GM19324 (cell line): ENCODE data around the gene FMO2.

Experiments
- ATAC-seq: cut with Tn5 transposase; IDR thresholded peaks from one replicate; pipeline ENCODE4 v1.9.1; 2021; ENCODE audit warnings: mild to moderate bottlenecking, moderate library complexity; ENCODE audit not compliant: unreplicated experiment, low FRiP score

Gene FMO2, protein sequence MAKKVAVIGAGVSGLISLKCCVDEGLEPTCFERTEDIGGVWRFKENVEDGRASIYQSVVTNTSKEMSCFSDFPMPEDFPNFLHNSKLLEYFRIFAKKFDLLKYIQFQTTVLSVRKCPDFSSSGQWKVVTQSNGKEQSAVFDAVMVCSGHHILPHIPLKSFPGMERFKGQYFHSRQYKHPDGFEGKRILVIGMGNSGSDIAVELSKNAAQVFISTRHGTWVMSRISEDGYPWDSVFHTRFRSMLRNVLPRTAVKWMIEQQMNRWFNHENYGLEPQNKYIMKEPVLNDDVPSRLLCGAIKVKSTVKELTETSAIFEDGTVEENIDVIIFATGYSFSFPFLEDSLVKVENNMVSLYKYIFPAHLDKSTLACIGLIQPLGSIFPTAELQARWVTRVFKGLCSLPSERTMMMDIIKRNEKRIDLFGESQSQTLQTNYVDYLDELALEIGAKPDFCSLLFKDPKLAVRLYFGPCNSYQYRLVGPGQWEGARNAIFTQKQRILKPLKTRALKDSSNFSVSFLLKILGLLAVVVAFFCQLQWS

DNA sequence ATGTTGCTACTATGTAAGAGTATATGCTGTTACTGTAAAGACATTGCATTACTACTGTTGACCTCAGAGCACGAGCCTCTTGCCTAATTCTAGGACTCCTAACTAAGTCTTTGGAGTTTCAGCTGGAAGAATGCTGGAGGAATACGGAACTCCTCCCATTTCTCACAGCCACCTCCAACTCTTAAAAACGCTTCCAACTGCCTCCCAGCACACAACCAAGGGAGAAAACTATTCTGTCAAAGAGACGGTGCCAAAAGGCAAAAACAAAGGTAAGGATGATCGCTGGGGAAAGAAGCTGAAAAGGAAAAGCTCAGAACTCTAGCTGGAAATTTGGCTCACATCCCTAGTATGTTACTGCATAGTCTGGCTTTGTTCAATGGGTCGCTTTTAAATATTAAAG, at the start of gene FMO2:
Gene FMO2, plus strand, starts transcription at position 210 of the 400 bp plus-strand sequence. CDS start 414 bp downstream, outside the sequence.
- no peak for ATAC-seq

DNA sequence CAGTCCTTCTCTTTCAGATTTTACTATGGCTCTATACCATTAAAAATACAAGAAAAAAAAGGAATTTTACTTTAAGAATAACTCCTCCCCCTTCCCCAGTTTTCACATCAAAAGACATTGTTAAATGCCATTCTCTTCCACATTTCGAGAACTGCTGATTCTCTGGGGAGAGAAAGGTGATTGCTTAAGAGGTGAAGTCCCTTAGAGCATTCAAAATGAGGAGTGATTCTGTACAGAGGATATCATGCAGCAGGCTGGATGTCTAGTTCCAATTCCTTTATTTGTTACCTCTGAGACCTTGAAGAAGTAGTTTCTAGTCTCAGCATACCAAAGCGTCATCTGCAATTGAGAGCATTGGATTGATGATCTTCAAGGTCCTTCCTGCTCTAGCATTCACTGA, 47.5 kb upstream of the FMO2 start:
- no peak for ATAC-seq

DNA sequence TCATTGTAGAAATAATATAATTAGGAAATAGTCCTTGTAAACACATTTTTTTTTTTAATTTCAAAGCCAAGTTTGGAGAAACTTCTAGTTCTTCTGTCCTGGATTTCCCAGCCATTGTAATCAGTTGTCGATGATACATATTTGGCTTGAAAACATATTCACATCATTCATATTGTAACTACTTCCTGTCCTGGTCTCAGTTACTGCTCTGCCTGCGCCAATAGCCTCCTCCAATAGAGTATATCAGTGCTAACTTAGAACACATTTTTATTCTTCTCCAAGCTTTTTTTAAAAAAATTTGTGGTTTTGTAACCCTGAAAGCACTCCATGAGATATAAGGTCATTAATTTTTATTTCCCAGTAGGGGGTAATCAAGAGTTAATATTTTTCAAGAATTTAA, 46.1 kb upstream of the FMO2 start:
- ATAC-seq: no peak

DNA sequence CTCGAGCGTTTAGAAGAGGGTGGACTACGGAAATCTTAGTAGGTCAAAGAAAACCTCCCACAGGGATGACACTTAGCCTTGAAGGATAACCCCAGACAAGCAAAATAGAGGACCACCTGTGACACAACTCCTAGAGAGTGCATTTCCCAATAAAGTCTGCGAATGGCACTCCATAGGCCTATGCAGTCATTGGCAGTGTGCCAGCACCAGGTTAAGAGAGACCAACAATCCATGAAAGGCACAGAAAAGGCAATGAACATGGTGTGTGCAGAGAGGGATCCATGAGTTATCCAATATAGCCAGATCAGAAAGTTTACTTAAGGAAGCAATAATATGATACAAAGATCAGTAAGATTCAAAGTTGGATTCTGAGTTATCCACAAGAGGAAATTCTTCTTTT, 45.2 kb upstream of the FMO2 start:
- ATAC-seq: no peak

DNA sequence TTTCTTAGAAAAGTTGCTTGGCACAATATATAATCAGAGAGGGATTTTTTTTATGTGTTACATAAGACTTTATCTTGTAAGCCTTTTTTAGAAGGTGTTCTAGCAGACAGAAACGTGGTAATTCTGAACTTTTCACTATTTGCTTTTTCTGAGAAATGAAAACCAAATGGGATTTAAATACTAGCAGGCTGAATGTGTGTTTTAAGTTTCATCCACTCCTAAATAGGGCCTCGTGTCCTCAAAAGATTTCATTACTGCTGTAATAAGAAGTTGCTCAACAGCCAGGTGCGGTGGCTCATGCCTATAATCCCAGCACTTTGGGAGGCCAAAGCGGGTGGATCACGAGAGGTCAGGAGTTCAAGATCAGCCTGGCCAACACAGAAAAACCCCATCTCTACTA, 44.7 kb upstream of the FMO2 start:
- no peak for ATAC-seq

DNA sequence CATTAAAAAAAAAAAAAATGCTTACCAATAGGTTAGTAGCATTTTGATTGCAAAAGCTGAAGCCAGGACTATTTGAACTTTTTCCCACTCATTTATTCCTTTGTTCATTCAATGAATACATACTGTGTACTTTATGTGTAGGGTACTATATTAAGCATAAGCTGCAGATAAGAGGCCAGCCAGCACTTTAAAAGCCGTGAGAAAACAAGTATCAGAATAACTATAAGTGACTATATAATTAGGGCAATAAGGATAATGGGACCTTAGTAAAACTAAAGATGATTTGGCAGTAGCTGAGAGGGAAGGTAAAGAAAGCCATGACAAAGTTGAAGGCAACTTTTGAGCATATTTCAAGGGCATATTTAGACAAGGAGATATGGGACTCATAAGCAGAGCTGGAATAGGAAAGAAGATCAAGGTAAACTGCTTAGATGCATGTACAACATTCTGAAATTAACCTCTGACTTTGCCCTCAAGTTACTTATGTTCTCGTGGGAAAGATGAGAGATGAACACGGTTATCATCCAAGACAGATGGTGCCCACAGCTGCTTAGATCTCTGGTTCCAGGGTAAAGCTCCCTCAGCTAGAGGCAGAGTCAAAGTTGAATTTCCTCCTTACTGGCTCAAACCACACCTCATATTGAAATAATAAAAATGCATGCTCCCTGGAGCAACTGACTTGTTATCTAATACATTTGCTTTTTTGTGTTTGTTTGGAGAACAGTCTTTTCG, 44.0 kb upstream of the FMO2 start:
- ATAC-seq: no peak

DNA sequence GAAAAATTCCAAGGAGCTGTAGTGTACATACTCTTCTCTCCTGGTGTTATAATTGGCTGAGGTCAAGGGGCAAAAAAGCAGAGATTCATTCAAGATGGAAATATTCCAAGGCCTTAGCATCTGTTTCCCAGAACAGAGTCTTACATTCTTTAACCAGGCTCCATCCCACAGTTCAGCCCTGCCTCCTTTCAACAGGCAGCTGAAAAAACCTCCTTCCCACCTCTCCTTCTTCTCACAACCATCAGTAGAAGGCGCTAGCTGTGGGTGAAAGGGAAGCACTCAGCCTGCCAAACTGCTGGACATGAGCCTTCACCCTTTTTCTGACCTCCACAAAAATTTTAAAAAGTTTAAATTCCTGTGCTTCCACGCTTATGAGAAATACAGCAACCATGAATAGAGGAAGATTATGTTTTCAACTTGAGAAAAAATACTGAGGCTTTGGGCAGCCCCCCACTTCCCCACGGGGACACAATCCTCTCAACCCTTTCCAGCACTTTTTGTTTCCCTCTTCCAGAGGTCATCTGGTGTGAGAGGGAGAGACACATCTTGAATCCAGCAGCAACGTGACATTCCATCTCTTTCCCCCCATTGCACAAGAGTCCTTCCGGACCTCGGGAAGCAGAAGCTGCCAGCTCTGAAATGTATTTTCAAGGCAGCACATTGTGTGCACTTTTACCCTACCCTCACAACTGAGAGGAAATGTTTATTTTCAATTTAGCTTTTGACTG, 43.2 kb upstream of the FMO2 start:
- no peak for ATAC-seq

DNA sequence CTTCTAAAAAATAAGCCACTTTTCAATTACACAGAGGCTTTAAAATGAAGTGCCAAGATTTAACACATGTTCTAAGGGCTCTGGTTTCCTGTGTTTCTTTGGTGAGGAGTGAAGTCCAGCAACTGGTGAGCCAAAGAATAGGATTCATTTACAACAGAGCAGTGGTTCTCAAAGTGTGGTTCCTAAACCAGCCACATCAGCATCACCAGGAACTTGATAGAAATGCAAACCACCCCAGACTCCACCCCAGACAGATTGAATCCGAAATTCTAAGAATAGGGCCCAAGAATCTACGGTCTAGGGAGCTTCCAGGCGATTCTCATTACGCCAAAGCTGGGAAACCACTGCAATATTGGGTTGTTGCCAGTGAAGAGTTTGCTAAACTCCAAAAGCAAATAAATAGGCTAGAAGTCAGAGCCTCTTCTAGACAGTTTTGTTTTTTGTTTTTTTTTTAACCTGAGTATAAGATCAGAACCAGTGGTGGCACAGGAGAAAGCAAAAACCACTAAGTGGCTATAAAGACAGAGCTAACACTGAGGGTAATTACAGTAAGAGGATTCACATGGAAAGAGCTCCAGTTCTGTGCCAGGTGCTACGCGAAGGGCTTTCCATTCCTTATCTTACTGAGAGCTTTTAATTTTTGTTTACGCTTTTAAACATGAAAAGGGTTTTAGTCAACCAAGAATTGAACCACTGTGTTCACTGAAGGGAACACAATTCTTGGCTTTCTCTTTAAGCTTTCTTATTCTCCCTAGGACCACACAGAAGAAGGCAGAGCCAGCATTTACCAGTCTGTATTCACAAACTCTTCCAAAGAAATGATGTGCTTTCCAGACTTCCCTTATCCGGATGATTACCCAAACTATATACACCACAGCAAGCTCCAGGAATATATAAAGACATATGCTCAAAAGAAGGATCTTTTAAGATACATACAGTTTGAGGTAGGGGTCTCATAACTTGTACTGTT, 42.4 kb upstream of the FMO2 start:
- no peak for ATAC-seq

DNA sequence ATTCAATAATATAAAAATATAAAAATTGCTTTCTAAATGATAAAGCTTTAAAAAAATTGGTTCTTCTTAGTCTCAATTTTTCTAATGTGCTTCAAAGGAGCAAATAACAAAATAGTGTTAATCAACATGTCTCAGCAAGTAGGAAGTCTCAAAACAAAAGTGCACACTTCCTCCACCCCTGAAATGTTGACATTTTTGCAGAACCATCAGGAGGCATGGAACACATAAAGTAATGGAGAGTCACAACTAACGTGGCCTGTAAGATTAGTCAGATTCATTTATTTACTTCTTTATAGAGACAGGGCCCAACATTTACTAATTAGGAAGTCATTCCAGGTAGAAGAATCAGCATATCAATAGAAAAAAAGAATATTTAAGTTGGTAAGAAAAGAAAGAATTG, 34.9 kb upstream of the FMO2 start:
- no peak for ATAC-seq

DNA sequence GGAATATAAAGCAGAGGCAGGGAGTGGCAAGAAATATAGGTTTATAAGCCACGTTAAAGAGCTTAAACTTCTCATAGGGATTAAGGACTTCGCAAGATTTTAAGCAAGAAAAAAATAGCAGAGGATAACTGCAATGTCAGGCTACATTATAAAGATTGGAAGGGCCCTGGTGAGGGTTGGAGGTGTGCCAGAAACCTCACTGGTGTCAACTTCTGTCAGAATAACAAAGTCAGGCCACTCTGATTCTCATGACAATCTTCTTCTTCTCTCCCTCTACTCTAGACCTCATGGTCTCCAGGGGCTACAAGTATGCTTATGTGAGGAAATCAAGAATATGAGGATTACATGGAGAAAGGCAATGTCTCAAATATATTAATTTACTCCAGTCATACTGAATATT, 32.6 kb upstream of the FMO2 start:
- no peak for ATAC-seq

DNA sequence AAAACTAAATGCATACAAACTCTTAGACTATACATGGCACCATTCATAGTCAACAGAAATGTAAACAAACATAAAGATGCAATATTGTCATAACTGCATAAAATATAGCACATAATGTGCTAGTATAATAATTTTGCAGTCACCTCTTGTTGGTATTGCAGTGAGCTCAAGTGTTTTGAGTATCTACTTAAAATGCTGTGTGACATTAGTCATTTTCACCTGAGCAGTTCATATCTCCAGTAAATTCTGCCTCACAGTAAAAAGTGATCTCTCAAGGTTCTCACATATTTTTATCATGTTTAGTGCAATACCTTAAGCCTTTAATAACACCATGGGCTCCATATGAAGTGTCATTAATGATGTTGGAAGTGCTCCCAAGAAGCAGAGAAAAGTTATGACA, 29.6 kb upstream of the FMO2 start:
- no peak for ATAC-seq

DNA sequence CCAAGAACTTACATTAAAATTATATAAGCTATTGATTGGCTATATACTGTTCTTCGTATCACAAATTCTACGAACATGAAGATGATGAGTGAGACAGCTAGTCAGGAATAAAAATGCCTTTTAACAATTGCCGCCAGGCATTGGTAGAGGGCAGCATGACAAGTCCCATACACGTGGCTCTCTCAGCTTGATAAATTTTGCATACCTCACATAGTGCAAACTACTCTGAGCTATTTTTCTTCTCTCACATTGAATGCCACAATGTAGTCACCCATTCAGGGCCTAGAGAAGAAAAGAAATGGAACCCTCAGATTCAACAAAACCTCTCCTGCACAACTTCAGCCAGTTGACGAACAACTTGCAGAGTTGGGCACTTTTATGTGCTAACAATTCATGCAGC, 27.0 kb upstream of the FMO2 start:
- no peak for ATAC-seq

DNA sequence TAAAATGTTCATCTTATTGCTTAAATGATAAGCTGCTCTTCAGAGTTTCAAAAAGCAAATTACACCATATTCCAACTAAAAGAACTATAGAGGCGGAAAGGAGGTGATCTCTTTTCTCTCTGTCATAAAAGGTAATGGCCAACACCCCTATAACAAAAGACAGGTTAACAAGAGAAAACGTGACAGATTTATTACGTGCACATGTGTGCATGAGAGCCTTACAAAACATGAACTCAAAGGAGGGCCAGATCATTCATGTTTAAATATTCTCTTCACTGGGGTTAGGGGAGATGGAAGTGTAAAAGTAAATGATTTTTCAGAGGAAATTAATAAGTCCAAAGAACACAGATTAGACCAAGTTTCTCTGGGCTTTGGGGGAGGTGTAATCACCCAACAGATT, 26.5 kb upstream of the FMO2 start:
- no peak for ATAC-seq

DNA sequence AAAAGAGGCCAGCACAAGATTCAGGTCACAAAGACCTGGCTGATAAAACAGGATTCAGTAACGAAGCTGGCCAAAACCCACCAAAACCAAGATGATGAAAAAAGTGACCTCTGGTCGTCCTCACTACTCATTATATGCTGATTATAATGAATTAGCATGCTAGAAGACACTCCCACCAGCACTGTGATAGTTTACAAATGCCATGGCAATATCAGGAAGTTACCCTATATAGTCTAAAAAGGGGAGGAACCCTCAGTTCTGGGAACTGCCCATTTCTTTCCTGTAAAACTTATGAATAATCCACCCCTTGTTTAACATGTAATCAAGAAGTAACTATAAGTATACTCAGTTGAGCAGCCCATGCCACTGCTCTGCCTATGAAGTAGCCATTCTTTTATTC, 26.0 kb upstream of the FMO2 start:
- ATAC-seq: no peak

DNA sequence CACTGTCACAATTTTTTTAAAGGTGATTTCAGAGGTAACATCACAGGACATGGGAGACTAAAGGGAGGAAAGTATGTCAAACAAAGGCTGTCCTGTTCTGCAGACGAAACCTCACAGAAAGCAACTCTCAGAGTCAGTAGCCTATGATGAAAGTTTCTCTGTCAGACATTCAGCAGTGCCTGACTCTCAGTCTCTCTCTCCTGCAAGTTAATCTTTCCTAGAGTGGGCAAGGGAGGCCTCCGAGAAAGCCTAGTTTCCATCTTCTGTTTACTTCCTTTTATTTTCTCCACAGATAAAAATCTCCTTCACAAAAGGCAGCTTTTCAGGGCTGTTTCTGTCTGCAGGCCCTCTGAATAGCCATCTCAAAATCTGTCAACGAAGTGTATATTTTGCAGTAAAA, 24.9 kb upstream of the FMO2 start:
- ATAC-seq: no peak

DNA sequence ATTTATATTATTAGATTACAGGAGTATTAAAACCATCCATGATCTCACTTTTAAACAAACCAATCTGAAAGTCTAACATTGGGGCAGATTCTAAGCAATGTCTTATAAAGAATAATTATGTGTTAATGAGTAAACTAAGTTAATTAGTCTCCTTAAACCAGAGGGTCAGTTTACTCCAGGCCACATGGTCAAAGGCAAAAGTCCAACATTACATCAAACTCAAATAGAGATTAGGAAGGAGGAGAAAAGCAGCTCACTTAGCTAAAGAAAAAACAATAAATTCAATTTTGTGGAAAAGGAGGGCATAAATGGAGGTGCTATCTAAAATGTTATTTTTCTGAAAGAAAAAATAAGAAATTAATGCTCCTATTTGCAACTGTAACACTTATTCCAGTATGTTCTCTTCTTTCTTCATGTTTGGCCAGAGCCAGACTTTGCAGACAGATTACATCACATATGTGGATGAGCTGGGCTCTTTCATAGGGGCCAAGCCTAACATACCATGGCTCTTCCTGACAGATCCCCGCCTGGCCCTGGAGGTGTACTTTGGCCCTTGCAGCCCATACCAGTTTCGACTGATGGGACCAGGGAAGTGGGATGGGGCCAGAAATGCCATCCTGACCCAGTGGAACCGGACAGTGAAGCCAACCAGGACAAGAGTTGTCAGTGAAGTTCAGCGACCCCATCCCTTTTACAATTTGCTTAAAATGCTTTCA, 24.3 kb upstream of the FMO2 start:
- ATAC-seq: no peak

DNA sequence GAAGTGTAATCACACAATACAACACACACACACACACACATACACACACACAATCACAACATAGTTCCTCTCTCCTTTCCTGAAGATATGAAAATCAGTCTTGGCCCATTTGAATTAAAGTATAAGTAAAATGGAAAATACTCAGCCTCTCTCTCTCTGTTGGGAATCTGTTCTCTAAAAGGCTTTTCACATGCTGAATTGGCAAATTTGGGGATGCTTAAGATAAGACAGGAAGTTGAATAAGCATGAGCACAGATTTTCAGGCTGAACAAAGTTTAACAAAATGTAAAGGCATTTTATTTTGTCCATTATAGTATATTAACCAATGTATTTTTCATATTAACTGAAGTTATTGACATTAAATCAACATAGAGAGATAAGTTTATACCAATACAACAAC, 23.7 kb upstream of the FMO2 start:
- no peak for ATAC-seq

DNA sequence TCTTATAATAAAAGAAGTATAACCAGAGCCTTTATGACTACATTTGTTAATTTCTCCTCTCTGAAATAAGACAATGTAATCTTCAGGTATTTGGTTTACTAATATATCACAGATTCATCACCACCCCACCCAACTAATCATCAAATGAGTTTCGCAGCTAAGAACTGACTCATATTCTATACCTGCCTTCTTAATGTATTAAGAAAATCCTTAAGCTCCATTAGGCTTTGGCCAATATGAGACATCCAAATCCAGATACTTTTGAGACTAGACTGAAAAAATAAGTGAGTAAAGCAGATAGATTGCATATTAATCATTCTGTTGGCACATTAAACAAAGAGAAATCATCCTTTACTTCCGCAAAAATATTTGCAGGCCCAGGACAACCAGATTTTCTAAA, 18.7 kb upstream of the FMO2 start:
- no peak for ATAC-seq

DNA sequence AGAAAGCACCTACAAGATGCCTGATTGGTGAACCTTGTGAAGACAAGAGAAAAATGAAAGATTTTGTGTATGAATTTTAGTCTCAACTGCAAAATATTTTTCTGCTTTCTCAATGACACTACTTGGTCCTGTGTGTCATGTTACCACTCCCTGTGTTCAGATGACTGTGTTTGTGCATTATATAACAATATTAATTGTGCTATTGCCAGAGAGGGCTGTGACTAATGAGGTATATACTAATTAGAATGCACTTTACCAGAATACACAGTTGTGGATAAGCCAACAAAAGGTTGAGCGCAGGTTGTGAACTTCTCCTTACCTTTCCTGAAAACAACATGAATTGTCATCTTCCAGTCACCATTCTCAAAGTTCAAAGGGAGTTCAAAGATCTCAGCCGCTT, 17.3 kb upstream of the FMO2 start:
- ATAC-seq: no peak
